Stomach (tissue), 9 donors: ENCODE results near the gene NRXN2. TPM values are rescaled to one million over a fixed set of nuclear protein-coding genes. Genes with fewer than 3 reads are reported as not detected.

Experiments
- DNase-seq, 2 donors: peaks; one replicate each; pipeline versions ENCODE4 v3.0.0 to v3.0.0-alpha.2; 2013 to 2019
- H3K27ac ChIP-seq, 5 donors: fragments of 200-600 bp in 4 of 5; sonication (generic) in 4 of 5; one replicate each; pipeline ENCODE4 v1.5.1; 2013 to 2019; ENCODE audit warnings: mild to moderate bottlenecking in 1 of 5, moderate library complexity in 1 of 5
- H3K27me3 ChIP-seq, 3 donors: fragments of 200-600 bp; sonication (generic); one replicate each; pipeline ENCODE4 v1.5.1; 2017 to 2019; ENCODE audit warnings: mixed run types in 1 of 3
- H3K36me3 ChIP-seq, 4 donors: fragments of 200-600 bp; sonication (generic); 1 replicate in 3 of 4; 2 replicates in 1 of 4; pipeline ENCODE4 v1.5.1; 2016 to 2019
- H3K4me1 ChIP-seq, 4 donors: fragments of 200-600 bp; sonication (generic); one replicate each; pipeline ENCODE4 v1.5.1; 2016 to 2019
- H3K4me3 ChIP-seq, 4 donors: fragments of 200-600 bp; sonication (generic) in 3 of 4; one replicate each; pipeline ENCODE4 v1.5.1; 2016 to 2019; ENCODE audit warnings: mild to moderate bottlenecking in 1 of 4
- H3K9me3 ChIP-seq, 4 donors: fragments of 200-600 bp; sonication (generic); one replicate each; pipeline ENCODE4 v1.5.1; 2016 to 2019
- CTCF ChIP-seq, 7 experiments: fragments of 450-650 bp in 4 of 7; fragments of 200-600 bp in 3 of 7; sonication (generic) in 3 of 7; IDR thresholded peaks; one replicate each; pipeline ENCODE4 v1.5.1; 2016 to 2019; ENCODE audit warnings: antibody characterized with exemption in 7 of 7, control low read depth in 2 of 7, mild to moderate bottlenecking in 1 of 7
- EP300 ChIP-seq: sonication (generic); formaldehyde crosslinking; IDR thresholded peaks from one replicate; pipeline ENCODE4 v1.6.1; 2017; ENCODE audit warnings: antibody characterized with exemption
- POLR2A ChIP-seq, 4 donors: fragments of 450-650 bp; IDR thresholded peaks; one replicate each; pipeline ENCODE4 v1.6.1; 2016; ENCODE audit warnings: antibody characterized with exemption in 4 of 4, control low read depth in 2 of 4, mild to moderate bottlenecking in 1 of 4, moderate library complexity in 1 of 4
- POLR2AphosphoS5 ChIP-seq, 3 donors: sonication (generic); formaldehyde crosslinking; IDR thresholded peaks; one replicate each; pipeline ENCODE4 v1.6.1; 2016; ENCODE audit warnings: antibody characterized with exemption in 3 of 3
- WGBS, 5 donors: extraction: QIAGEN DNeasy Blood & Tissue Kit in 3 of 5; methylation state at CpG; one replicate each; pipeline versions ENCODE4 v1.1.5 to v1.1.7; 2013 to 2018; 5-methylcytosine and 5-hydroxymethylcytosine counted together
- intact Hi-C: fragments of 100-400 bp; cut with DNase I; formaldehyde crosslinking; loops from one replicate; pipeline ENCODE4 v1.15.1; 2023; ENCODE audit warnings: low total_unique reads
- polyA plus RNA-seq, 3 donors: library from polyadenylated mRNA; stranded (reverse); fragments of 200-250 nt; gene quantifications; one replicate each; pipeline ENCODE4 v1.2.3, GENCODE V29; 2013
- total RNA-seq, 5 donors: library from RNA; depleted of rRNA; stranded (reverse); fragments of >200 nt; gene quantifications; one replicate each; pipeline versions ENCODE4 v1.1.0 to v1.2.3, GENCODE V29; 2014 to 2016
- donor health status: healthy with polysubstance abuse.
- donor health status: Bipolar disorder and iron deficiency.
- donor health status: healthy.

NRXN2 gene
- total and polyA plus RNA-seq, 8 donors, result 0.14 to 16.9 (median 1.2) TPM; not detected in 4

GRCh38 chr11:64660205-64660604 lies 62.8 kb downstream of the NRXN2 start:
- 87 to 97% (median 92%) methylated on average over 10 of the region's 10 CpGs for WGBS, 5 donors
- no peak overlapping the region for H3K27ac ChIP-seq
- no peak for DNase-seq

GRCh38 chr11:64659417-64660144 lies 63.4 kb downstream of the NRXN2 start:
- no peaks in the 10 kb centered on the region for H3K4me1 ChIP-seq
- H3K36me3 ChIP-seq, result no peaks in the 10 kb centered on the region
- no peaks in the 10 kb centered on the region for H3K27me3 ChIP-seq
- H3K9me3 ChIP-seq, result no peaks in the 10 kb centered on the region
- no peak overlapping the region for H3K4me3 ChIP-seq
- H3K27ac ChIP-seq, result no peak overlapping the region
- 76 to 87% (median 85%) methylated on average over 8 to 9 of the region's 9 CpGs for WGBS, 5 donors
- no peak for DNase-seq
- TF ChIP-seq EP300 (no peak), POLR2AphosphoS5 (IDR thresholded peaks at IDR 0.05) (no peak), CTCF (IDR thresholded peaks at IDR 0.05) (no peak), POLR2A (IDR thresholded peaks at IDR 0.05) (no peak)
- intact Hi-C loops, result no loop called here

More at GRCh38 chr11:64660205-64660604, 62.8 kb downstream of the NRXN2 start:
- Histone ChIP-seq H3K9me3 (no peaks in the 10 kb centered on the region), H3K36me3 (no peaks in the 10 kb centered on the region), H3K4me1 (no peaks in the 10 kb centered on the region), H3K4me3 (no peak overlapping the region), H3K27me3 (no peaks in the 10 kb centered on the region)
- intact Hi-C loops, result no loop called here
- TF ChIP-seq POLR2AphosphoS5 (IDR thresholded peaks at IDR 0.05) (no peak), POLR2A (IDR thresholded peaks at IDR 0.05) (no peak), CTCF (IDR thresholded peaks at IDR 0.05) (no peak), EP300 (no peak)

- H3K36me3 ChIP-seq, result no peaks in the 10 kb centered on the region
- no peak overlapping the region for H3K4me3 ChIP-seq
- 52 to 68% (median 63%) methylated on average over 2 of the region's 2 CpGs for WGBS, 5 donors
- peaks cover 0 to 3% (median under 1%) of the 10 kb centered on the region in 4 donors for H3K4me1 ChIP-seq
- no peak overlapping the region for H3K27ac ChIP-seq
- TF ChIP-seq POLR2A (IDR thresholded peaks at IDR 0.05) (no peak), POLR2AphosphoS5 (IDR thresholded peaks at IDR 0.05) (no peak), EP300 (no peak), CTCF (IDR thresholded peaks at IDR 0.05) (no peak)
- peaks cover 0 to 11% (median 0%) of the 10 kb centered on the region in 3 donors for H3K27me3 ChIP-seq
- no peak for DNase-seq
- H3K9me3 ChIP-seq, result no peaks in the 10 kb centered on the region
- intact Hi-C loops, result no loop called here
Observed at GRCh38 chr11:64658265-64658664, 64.7 kb downstream of the NRXN2 start.

DNA sequence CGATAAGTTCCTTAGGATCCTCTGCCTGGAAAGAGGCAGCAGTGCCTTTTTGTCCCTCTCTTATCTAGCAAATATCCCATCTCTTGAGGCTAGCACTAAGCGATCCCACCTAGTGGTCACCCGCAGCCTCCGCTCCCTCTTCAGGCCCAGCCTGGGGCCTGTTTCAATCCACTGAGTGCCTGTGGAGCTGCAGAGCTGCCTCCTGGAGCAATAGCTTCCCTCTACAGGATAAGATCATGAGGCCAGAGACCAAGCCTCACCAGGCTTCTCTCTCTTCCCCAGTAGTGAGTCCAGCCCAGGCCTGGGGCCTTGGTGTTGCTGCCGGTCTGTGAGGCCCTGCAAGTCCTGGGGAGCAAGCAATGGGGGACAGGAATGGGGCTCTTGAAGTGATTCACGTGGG lies 66.1 kb downstream of the NRXN2 start:
- intact Hi-C loops, result no loop called here
- H3K36me3 ChIP-seq, result no peaks in the 10 kb centered on the region
- no peaks in the 10 kb centered on the region for H3K9me3 ChIP-seq
- no peak for DNase-seq
- WGBS, 5 donors, result 83 to 90% (median 86%) methylated on average over 4 to 6 of the region's 6 CpGs
- peaks cover 0 to 12% (median 0%) of the 10 kb centered on the region in 3 donors for H3K27me3 ChIP-seq
- peaks cover 0 to 10% (median 8%) of the 10 kb centered on the region in 4 donors for H3K4me1 ChIP-seq
- no peak overlapping the region for H3K4me3 ChIP-seq
- TF ChIP-seq EP300, result no peak
- TF ChIP-seq POLR2A (IDR thresholded peaks at IDR 0.05), result no peak
- no peak for TF ChIP-seq POLR2AphosphoS5 (IDR thresholded peaks at IDR 0.05)
- TF ChIP-seq CTCF (IDR thresholded peaks at IDR 0.05), result no peak
- no peak overlapping the region for H3K27ac ChIP-seq
